AG04450 (cell line): ENCODE results near the gene MAP7. TPM values are rescaled to one million over a fixed set of nuclear protein-coding genes. Genes with fewer than 3 reads are reported as not detected.
"Not testable (repeated sequence)": the region's sequence is repeated elsewhere in the genome, so short reads cannot be mapped to it uniquely, and the experiment has no call there.

Source experiments
- CTCF ChIA-PET: fragments of 300-600, 350-600 bp; formaldehyde crosslinking; extraction: SDS; loops from one replicate; lab custom pipeline; 2022; ENCODE audit warnings: antibody characterized with exemption, inconsistent platforms; lab: Charles Lee
- POLR2A ChIA-PET: fragments of 350-600 bp; formaldehyde crosslinking; extraction: SDS; loops from one replicate; lab custom pipeline; 2021; ENCODE audit warnings: antibody characterized with exemption, inconsistent platforms; lab: Yijun Ruan, JAX
- DNase-seq: peaks from one replicate; pipeline ENCODE4 v3.0.0-alpha.2; 2011; ENCODE audit warnings: low read depth, low spot score
- H3K27ac ChIP-seq: one replicate; pipeline ENCODE4 v1.5.1; 2012; ENCODE audit warnings: low read depth, low read length, control low read depth
- H3K27me3 ChIP-seq: one replicate; pipeline ENCODE4 v1.6.0; 2012; ENCODE audit warnings: low read length; ENCODE audit not compliant: control insufficient read depth, insufficient read depth
- H3K4me3 ChIP-seq: 2 replicates; pipeline ENCODE4 v1.5.1; 2011; ENCODE audit warnings: mild to moderate bottlenecking, low read depth, low read length, control low read depth
- H3K9me3 ChIP-seq: 2 replicates; pipeline ENCODE4 v1.5.1; 2012; ENCODE audit warnings: low read length; ENCODE audit not compliant: control insufficient read depth, insufficient read depth
- CTCF ChIP-seq: IDR thresholded peaks from 2 replicates; pipeline ENCODE4 v1.5.1; 2011; ENCODE audit warnings: low read depth, low read length, control low read depth, inconsistent platforms
- polyA plus RNA-seq: library from polyadenylated mRNA; depleted of rRNA; stranded (reverse); fragments of >200 nt; gene quantifications from 2 replicates; pipeline ENCODE4 v1.2.3, GENCODE V29; 2011

Gene MAP7
- polyA plus RNA-seq, 1 experiment, result 0.30 TPM

DNA sequence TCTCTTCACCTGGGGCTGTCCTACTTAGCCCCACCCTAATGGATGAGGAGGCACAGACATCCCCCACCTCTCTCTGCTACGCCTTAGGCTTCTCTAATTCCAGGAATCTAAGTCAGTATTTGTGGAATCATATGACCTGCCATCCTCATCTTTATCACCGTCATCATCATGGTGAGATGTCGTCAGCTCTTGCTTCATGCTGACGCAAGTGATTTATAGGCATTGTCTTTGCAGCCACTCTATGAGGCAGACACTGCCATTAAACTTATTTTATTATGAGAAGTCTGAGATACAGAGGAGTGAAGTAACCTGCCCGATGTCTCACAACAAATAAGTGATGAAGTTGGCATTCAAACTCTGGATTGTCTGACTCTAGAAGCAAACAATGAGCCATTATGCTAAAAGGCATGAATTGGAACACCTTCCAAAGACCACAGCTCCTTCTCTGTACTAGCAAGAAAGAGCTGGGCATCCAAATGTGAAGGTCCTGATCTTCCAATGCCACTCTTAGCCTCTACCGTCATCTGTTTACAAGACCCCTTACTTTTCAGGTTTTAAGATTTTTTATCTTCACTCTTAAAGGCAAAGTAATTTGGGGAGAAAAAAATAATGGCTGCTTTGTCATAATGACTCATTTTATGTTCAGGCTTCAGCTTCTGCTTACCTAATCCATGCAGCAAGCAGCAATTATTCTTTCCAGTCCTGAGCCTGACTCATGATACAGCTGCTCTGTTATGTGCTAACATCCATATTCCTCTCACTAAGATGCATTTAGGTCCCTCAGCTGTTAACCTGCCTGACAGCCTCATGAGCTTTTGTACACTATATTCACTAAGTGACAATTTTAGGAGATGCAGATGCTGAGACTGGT is 146.9 kb downstream of the MAP7 start:
- Histone ChIP-seq H3K4me3 (no peak overlapping the region), H3K9me3 (no peaks in the 10 kb centered on the region), H3K27me3 (no peaks in the 10 kb centered on the region), H3K27ac (peak overlapping the region; percentile 92)
- ChIA-PET POLR2A (interaction anchor here (1.1 kb wide), 1 partner anchor 113 kb away, joined by 6 read pairs; the partner anchor contains the start of gene BCLAF1), CTCF (interaction anchor here (0.7 kb wide), 1 partner anchor 32 kb away, joined by 7 read pairs; no protein-coding TSS in a partner anchor)
- peak; percentile 82 for DNase-seq
- no peak for TF ChIP-seq CTCF

- DNase-seq, result no peak
- TF ChIP-seq CTCF, result no peak
- Histone ChIP-seq H3K9me3 (no peaks in the 10 kb centered on the region), H3K27me3 (no peaks in the 10 kb centered on the region), H3K27ac (no peak overlapping the region), H3K4me3 (no peak overlapping the region)
- POLR2A ChIA-PET, result no interaction called here
- CTCF ChIA-PET, result interaction anchor here (1.4 kb wide), 1 partner anchor 15 kb away, joined by 5 read pairs; no protein-coding TSS in a partner anchor
Observed at GRCh38 chr6:136401749-136402148, 148.5 kb downstream of the MAP7 start.

DNA sequence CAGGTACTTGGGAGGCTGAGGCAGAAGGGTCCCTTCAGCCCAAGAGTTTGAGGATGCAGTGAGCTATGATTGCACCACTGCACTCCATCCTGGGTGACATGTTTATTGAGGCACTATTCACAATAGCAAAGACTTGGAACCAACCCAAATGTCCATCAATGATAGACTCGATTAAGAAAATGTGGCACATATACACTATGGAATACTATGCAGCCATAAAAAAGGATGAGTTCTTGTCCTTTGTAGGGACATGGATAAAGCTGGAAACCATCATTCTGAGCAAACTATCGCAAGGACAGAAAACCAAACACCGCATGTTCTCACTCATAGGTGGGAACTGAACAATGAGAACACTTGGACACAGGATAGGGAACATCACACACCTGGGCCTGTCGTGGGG is 149.0 kb downstream of the MAP7 start:
- POLR2A ChIA-PET, CTCF ChIA-PET, DNase-seq, H3K9me3 ChIP-seq, H3K27me3 ChIP-seq, H3K4me3 ChIP-seq, H3K27ac ChIP-seq: not testable (repeated sequence)

DNA sequence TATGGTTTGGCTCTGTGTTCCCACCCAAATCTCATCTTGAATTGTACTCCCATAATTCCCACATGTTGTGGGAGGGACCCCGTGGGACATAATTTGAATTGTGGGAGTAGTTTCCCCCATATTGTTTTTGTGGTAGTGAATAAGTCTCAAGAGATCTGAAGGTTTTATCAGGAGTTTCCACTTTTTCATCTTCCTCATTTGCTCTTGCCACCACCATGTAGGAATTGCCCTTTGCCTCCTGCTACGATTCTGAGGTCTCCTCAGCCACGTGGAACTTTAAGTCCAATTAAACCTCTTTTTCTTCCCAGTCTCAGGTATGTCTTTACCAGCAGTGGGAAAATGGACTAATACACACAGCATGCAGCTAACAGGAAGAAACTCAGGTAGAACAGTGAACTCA is 151.8 kb downstream of the MAP7 start:
- no peaks in the 10 kb centered on the region for H3K27me3 ChIP-seq
- POLR2A ChIA-PET, result no interaction called here
- no peak overlapping the region for H3K4me3 ChIP-seq
- CTCF ChIA-PET, result no interaction called here
- no peak for TF ChIP-seq CTCF
- no peak overlapping the region for H3K27ac ChIP-seq
- DNase-seq, result no peak
- no peaks in the 10 kb centered on the region for H3K9me3 ChIP-seq

- Histone ChIP-seq H3K4me3 (no peak overlapping the region), H3K27ac (no peak overlapping the region), H3K9me3 (no peaks in the 10 kb centered on the region), H3K27me3 (no peaks in the 10 kb centered on the region)
- DNase-seq, result no peak
- no peak for TF ChIP-seq CTCF
- ChIA-PET CTCF (no interaction called here), POLR2A (no interaction called here)
Observed at GRCh38 chr6:136396908-136397307, 153.3 kb downstream of the MAP7 start.

DNA sequence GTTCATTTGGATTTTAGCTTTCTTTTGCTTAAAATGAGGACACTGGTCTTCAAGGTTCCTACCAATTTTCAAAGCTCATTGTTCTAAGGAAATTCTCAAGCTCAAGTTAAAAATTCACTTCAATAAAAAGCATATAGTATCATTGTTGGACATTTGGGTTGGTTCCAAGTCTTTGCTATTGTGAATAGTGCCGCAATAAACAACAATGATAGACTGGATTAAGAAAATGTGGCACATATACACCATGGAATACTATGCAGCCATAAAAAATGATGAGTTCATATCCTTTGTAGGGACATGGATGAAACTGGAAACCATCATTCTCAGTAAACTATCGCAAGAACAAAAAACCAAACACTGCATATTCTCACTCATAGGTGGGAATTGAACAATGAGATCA is 159.3 kb downstream of the MAP7 start:
- POLR2A ChIA-PET, H3K9me3 ChIP-seq, CTCF ChIA-PET, DNase-seq, H3K27me3 ChIP-seq, H3K27ac ChIP-seq, H3K4me3 ChIP-seq: not testable (repeated sequence)
